ENCODE results near the gene RNASE9.
"Not testable (repeated sequence)": the region's sequence is repeated elsewhere in the genome, so short reads cannot be mapped to it uniquely, and the experiment has no call there.

Gene RNASE9

DNA sequence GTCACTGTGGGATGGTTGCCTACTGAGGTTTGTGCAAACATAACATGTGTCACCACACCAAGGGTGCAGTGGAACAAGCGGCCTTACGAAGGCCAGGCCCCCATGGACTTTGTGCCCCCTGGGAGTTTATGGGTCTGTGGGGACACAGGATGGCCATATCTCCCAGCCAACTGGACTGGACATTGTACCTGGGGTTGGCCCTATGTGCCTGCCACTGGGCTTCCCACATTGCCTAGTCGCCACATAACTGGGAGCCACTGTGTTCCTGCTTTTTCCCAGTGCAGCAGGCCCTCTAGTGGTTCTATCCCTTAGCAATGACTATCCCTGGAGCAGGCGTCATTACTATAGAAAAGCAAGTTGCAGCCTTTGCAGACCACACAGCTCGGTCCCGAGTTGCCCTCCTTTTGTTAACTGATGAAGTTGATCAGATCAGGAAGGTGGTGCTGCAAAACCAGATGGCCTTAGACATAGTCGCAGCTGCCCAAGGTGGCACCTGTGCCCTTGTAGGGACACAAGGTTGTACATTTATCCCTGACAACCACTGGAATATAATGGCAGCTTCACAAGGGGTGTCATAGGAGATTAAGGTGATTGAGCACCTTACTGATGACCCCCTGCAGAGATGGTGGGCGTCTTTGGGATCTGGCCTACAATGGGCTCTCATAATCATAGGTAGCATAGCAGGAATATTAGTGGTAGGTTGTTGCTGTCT, 45.5 kb upstream of the RNASE9 start:
- in situ Hi-C loops (cut with MboI; ENCODE audit: low sequenced_read_pairs, unreplicated experiment) = loop anchor here (10.0 kb wide), 1 partner anchor 282 kb away; no protein-coding TSS in a partner anchor
- TF ChIP-seq, protein P1, sequence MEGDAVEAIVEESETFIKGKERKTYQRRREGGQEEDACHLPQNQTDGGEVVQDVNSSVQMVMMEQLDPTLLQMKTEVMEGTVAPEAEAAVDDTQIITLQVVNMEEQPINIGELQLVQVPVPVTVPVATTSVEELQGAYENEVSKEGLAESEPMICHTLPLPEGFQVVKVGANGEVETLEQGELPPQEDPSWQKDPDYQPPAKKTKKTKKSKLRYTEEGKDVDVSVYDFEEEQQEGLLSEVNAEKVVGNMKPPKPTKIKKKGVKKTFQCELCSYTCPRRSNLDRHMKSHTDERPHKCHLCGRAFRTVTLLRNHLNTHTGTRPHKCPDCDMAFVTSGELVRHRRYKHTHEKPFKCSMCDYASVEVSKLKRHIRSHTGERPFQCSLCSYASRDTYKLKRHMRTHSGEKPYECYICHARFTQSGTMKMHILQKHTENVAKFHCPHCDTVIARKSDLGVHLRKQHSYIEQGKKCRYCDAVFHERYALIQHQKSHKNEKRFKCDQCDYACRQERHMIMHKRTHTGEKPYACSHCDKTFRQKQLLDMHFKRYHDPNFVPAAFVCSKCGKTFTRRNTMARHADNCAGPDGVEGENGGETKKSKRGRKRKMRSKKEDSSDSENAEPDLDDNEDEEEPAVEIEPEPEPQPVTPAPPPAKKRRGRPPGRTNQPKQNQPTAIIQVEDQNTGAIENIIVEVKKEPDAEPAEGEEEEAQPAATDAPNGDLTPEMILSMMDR (IDR thresholded peaks at IDR 0.05; ENCODE audit: borderline replicate concordance, control extremely low read depth, extremely low read depth, insufficient read depth, missing control alignments) = peak; percentile 55
- peak; percentile 39 for DNase-seq (ENCODE audit: low spot score)

DNA sequence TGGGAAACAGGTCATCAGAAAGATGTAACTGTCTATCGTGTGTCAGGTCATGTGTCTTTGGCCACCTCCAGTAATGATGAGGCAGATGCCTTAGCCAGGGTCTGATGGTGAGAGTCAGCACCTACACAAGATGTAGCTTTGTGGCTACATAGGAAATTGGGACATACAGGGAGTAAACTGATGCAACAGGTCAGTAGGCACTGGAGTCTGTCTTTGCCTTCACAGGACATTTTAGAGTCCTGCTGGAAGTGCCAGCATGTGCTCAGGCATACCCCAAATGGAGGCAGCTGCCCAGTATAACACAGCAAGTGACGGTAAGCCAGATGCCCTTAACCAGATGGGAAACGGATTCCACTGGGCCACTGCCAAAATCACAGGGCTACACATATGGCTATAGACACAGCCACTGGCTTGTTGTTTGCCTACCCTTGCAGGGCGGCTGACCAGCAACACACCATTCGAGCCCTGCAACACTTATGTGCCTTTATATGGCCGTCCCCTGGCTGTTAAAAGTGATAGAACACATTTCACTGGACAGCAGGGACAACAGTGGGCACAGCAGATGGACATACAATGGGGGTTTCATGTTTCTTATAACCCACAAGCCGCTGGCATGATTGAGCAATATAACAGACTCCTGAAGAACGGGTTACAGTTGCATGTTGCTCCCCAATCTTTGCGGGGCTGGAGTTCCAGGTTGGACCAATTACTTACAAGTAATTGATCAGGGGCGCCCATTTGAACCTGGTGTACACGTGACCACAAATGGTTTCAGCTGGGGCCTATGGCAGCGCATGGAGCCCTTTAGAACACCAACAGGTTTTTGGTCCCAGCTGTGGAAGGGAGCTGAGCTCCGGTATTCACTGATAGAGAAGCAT, 43.2 kb upstream of the RNASE9 start:
- no peak for DNase-seq (ENCODE audit: low spot score)
- in situ Hi-C loops (cut with MboI; ENCODE audit: low sequenced_read_pairs, unreplicated experiment) = loop anchor here (10.0 kb wide), 1 partner anchor 279 kb away; no protein-coding TSS in a partner anchor
- TF ChIP-seq, protein P1 (IDR thresholded peaks at IDR 0.05; ENCODE audit: borderline replicate concordance, control extremely low read depth, extremely low read depth, insufficient read depth, missing control alignments) = no peak

DNA sequence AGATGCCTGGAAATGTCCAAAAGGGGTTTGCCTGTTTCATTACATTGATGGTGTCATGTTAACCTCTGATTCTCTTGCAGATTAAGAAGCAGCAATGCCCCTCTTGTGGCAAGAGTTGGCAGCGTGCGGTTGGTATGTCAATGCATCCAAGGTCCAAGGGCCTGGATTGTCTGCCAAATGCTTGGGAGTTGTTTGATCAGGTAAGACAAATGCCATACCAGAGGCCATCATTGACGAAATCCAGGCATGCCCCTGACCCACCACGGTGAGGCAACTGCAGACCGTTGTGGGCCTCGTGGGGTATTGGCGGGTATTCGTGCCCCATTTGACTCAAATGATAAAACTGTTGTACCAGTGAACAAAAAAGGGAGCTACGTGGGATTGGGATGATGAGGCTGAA, 41.7 kb upstream of the RNASE9 start:
- TF ChIP-seq, protein P1 (IDR thresholded peaks at IDR 0.05; ENCODE audit: borderline replicate concordance, control extremely low read depth, extremely low read depth, insufficient read depth, missing control alignments) = no peak
- in situ Hi-C loops (cut with MboI; ENCODE audit: low sequenced_read_pairs, unreplicated experiment) = loop anchor here (10.0 kb wide), 1 partner anchor 278 kb away; no protein-coding TSS in a partner anchor

DNA sequence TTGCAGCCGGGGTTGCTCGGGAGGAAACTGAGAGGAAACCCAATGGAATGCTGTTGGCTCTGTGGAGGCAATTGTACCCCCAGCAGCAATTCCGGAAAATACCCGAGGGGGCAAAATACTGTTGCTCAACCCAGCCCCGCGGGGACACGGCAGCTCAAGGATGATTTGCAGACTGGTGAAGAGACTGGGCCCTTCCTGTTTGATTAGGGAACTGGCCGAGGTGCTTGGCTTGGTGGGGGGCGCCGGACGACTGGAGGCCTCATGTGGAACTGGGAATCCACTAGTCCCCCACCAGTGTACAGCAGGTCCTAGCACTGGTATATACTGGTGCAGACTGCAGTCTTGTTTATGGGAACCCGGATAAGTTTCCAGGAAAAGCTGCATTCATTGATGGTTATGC, 40.7 kb upstream of the RNASE9 start:
- no peak for DNase-seq (ENCODE audit: low spot score)
- in situ Hi-C loops (cut with MboI; ENCODE audit: low sequenced_read_pairs, unreplicated experiment) = loop anchor here (10.0 kb wide), 1 partner anchor 277 kb away; no protein-coding TSS in a partner anchor
- TF ChIP-seq, protein P1 (IDR thresholded peaks at IDR 0.05; ENCODE audit: borderline replicate concordance, control extremely low read depth, extremely low read depth, insufficient read depth, missing control alignments) = no peak

More for the DNA sequence above, 41.7 kb upstream of the RNASE9 start:
- no peak for DNase-seq (ENCODE audit: low spot score)

DNA sequence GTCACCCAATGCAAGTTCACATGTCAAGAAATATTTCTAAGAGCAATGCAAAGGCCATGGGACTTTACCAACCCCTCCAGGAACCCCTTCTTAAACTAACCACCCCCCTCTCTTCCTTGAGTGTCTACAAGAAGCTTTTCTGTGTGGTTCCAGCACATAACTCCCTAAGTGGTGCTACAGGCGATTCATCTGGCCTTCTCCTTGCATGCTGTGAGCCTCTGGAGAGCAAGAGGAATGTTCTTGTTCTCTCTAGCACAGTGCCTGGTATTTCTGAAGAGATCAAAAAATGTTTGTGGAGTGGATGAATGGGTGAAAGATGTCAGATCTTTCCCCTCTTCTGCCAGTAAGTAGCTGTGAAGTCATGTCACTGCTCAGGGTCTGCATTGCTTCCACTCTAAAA, 36.3 kb upstream of the RNASE9 start:
- no peak for DNase-seq (ENCODE audit: low spot score)
- in situ Hi-C loops (cut with MboI; ENCODE audit: low sequenced_read_pairs, unreplicated experiment) = no loop called here
- TF ChIP-seq, protein P1 (IDR thresholded peaks at IDR 0.05; ENCODE audit: borderline replicate concordance, control extremely low read depth, extremely low read depth, insufficient read depth, missing control alignments) = no peak

DNA sequence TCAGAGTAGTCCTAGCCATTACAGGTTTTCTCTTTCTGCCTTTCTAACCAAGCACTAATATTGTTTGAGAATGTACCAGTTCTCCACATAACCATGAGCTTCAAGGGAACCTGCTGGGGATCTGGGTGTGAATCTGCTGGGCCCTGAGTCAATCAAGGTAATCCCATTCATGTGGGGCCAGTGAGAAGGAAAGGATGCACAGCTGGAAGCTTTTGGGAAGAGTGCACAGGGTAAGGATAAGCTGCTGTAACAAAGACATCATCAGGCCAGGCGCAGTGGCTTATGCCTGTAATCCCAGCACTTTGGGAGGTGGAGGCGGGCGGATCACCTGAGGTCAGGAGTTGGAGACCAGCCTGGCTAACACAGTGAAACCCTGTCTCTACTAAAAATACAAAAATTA, 34.9 kb upstream of the RNASE9 start:
- DNase-seq (ENCODE audit: low spot score); in situ Hi-C loops (cut with MboI; ENCODE audit: low sequenced_read_pairs, unreplicated experiment): not testable (repeated sequence)

Measured in GM13976 (cell line).